ENCODE data around the gene PLXNA1.
A peak's percentile ranks its signal among the peaks of the same experiment; 100 is the strongest.

The PLXNA1 gene

GRCh38 chr3:126968391-126969390, 14.2 kb upstream of the PLXNA1 start:
- no peak for DNase-seq

DNA sequence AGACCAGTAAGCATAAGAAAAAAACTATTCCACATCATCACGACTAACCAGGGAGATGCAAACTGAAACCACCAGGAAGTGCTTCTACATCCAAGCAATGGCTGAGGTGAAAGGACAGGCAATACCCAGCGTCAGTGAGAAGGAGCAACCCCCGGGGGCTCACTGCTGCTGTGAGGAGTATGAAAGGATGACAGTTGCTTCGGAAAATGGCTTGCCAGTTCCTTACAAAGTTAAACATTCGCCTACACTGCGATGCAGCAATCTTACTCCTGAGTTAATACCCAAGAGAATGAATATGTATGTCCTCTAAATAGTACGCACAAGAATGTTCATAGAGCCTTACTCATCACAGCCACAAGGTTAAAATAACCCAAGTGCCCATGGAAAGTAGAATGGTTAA, 13.3 kb upstream of the PLXNA1 start:
- DNase-seq, result no peak

DNA sequence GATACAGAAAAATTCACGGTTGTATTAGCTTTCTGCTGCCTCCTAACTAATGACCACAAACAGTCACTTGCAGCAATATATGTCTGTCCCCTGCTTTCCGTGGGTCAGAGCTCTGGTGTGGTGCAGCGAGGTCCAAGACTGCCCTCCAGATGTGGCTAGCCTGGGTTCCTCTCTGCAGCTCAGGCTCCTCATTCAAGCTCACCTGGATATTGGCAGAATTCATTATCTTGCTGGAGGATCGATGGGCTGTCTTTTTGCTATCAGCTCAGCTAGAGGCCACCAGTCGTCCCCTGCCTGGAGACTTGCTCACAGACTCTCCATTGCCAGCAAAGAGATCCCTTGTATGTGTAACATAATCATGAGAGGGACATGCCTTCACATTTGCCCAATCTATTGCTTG, 12.8 kb upstream of the PLXNA1 start:
- no peak for DNase-seq

DNA sequence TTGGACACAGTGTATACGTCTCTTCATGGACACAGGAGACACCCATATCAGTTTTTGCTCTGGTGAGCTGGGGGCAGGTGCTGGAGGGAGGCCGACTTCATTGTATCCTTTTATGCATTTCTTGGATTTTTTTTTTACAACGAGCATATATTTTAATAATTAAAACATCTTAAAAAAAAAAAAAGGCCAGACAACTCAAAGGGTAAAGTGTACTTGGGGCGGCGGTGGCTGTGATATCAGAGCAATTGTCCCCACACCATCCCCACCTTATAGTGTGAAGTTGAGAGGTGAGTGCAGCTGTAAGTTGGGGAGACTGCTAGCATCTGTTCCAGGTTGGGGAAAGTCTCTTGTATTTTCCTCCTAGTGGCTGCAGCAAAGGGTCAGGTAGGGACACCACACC, 12.0 kb upstream of the PLXNA1 start:
- DNase-seq, result no peak

DNA sequence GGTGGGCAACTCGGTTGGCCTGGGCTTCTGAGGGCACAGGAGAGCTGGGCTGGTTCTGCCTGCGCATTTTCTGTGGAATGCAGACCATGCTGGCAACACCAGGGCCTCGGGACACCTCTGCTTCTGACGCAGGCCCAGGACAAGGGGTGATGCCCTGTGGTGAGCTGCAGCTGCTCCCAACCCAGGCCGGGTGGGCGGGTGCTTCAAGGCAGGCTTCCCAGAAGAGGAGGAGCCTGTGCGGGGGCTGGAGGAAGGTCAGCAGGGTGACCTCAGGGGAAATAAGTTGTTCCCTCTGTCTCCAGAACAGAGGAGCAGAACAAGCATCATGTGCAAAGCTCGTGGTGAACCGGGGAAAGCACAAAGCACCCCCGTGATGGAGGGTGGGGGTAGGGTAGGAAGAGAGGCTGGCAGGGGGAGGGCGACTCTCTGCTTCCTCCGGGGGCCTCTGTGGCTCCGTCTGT, 11.0 kb upstream of the PLXNA1 start:
- DNase-seq, result no peak

DNA sequence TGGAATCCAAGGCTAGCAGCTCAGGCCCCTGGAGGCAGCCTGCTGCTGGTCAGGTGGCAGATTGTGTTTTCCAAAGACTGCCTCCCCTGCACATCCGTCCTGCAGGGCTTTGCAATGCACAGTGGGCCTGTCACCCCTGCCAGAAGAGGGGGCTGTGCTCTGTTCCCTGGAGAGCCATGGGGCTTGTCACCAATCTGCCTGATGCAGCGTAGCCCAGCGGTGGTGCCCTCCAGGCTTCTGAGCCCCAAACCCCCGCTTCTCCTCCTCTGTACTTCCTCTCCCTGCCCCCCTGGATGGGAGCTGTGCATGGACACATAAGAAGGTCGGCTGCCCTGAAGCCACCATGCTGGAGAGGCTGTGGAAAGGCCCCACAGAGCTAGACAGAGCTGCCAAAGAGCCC, 10.0 kb upstream of the PLXNA1 start:
- DNase-seq, result no peak

GRCh38 chr3:126973814-126974213, 9.1 kb upstream of the PLXNA1 start:
- DNase-seq, result no peak

DNA sequence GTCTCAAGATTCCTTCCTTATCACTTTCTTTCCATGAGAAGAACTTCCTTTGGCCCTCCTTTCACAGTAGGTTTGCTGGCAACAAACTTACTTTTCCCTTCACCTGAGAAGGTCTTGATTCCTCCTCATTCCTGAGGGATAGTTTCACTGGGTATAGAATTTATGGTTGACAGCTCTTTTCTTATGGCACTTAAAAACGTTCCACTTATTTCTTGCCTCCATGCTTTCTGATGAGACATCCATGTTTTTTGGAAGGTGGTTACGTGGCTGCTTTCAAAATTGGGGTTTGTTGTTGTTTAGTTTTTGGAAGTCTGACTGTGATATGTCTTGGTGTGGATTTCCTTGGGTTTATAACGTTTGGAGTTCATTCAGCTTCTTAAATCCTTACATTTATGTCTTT, 8.2 kb upstream of the PLXNA1 start:
- no peak for DNase-seq

DNA sequence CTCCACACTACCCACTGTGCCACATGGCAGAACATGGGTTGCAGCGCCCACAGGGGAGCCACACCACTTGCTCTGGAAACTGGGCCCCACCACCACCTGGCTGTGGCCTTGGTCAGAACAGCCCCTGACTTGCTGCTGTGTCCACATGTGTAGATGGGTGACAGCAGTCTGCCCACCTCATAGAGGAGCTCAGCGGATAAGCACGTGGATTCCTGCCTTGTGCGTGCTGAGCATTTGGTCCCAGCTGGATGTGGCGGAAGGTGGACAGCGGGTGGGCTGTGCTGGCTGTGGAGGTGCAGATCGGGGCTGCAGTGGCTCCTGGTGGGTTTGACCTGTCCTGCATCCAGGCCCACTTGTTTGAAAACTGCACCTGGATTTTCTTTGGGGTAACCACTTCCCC, 6.0 kb upstream of the PLXNA1 start:
- no peak for DNase-seq

- no peak for DNase-seq
These were observed 5.1 kb upstream of the PLXNA1 start for GRCh38 chr3:126977821-126978220.

DNA sequence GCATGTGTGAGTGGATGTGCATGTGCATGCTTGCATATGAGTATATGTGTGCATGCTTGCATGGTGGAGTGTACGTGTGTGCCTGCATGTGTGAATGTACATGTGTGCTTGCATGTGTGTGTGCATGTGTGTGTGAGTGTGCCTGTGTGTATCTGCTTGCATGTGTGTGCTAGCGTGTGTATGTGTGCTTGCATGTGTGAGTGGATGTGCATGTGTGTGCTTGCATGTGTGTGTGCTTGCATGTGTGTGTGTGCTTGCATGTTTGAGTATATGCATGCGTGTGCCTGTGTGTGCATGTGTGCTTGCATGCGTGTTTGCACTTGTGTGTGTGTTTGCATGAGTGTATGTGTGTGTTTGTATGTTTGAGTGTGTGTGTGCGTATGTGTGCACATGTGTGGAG, 4.6 kb upstream of the PLXNA1 start:
- no peak for DNase-seq

GRCh38 chr3:126979046-126979628, 3.8 kb upstream of the PLXNA1 start:
- DNase-seq, result no peak

DNA sequence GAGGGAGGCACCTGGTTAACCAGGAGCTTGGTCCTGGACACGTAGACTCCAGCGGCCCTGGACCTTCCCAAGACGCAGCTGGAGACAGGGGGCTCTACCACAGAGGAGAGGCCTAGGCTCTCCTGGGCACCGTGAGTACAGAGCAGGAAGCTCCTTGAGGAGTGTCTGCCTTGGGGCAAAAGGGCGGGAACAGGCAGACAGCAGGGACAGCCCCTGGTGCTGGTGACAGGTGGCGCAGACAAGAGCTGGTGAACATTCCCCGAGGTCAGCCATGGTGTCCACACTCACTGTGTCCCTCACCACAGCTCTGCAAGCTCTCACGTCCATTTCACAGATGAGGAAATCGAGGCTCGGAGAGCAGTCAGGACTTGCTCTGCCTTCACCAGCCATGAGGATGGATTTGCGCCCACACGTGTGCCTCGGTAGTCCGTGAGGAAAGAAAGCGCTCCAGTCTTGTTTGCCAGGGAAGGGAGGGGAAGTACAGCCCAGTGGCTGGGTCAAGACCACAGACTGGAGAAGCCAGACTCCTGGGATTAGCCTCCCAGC, 2.6 kb upstream of the PLXNA1 start:
- no peak for DNase-seq

GRCh38 chr3:126982126-126982470, 817 bp upstream of the PLXNA1 start:
- DNase-seq, result peak in 4 of 5 donors; percentile 48 to 55 (median 55)

DNA sequence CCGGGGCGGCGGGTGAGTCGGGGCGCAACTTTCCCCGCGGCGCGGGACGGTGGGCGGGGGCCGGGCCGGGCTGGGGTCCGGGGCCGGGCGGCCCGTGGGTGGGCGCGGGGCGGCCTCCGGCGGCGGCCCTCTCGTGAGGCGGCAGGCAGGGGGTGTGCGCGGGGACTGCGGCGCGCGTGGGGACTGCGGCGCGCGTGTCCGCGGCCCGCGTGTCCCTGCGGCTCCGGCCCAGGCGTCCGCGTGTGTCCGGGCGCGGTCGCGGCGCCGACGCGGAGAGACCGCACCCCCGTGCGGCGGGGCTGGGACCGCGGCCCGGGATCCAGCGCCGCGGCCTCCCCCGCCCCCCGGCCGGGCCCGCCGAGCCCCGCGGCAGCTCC, 349 bp downstream of the PLXNA1 start:
- DNase-seq, result peak in 1 of 5 donors; percentile 21

- peak in 4 of 5 donors; percentile 21 to 40 (median 30) for DNase-seq
These were observed 907 bp downstream of the PLXNA1 start for GRCh38 chr3:126983653-126984390.

- no peak for DNase-seq
These were observed 1.6 kb downstream of the PLXNA1 start for GRCh38 chr3:126984391-126985131.

DNA sequence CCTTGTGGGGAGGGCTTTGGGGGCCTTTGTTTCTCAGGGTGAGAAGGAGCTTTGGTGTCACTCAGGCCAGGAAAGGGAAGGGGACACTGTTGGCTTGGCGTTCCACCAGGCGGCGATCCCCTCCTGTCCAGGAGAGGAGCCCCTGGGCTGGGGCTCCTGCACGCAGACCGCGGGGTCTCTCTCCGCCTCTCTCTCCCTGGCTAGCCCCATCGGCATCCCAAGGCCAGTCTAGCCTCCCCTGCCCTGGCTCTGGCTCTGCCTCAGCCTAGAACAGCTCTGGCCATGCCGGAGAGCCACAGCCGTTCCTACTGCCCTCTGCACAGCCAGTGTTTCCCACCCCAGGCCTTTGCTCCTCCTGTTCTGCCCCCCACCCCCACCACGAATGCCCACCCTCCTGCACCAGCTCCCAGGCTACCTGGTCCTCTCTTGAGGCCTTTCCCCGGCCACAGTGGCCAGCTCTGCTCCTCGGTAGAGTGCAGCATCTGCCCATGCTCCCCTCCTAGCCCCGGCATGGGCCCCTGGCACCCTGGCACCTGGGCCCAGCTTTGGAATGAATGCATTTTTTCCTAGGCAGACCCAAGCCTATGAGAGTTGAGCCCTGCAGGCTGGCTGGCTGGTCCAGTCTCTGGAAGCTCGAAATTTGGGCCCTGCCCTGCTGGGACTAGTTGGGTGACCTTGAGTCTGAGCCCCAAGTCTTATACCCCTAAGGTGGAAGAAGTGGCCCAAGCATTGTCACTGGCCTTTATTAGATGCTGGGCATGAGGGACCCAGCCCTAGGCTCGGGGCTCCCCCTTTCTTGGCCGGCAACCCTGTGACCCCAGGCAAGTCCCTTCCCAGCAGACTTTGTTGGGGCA, 2.4 kb downstream of the PLXNA1 start:
- no peak for DNase-seq

GRCh38 chr3:126986001-126986400, 3.1 kb downstream of the PLXNA1 start:
- DNase-seq, result no peak

DNA sequence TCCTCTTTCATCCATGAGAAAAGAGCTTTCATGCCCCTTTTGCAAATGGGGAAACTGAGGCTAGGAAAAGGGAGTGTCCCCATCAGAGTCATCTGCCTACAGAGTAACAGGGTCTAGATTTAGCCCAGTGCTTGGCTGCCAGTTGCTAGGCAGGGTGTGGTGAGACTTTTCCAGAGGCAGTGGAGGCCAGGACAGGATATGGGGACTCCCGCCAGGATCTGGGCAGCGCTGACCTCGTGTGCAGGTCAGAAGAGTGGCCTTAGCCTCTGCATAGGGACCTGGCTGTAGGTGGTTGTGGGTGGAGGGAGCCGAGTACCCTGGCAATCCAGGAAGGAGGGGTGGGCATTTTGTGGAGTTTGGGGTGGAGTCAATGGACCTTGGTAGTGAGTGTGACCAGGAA, 4.2 kb downstream of the PLXNA1 start:
- DNase-seq, result no peak

- DNase-seq, result no peak
These were observed 4.7 kb downstream of the PLXNA1 start for GRCh38 chr3:126987596-126987995.
